SK-N-SH (cell line): ENCODE data around the gene CALCR. TPM values are rescaled to one million over a fixed set of nuclear protein-coding genes. Genes with fewer than 3 reads are reported as not detected.

Experiments used
- CTCF ChIA-PET: fragments of 300-600, 350-600 bp; formaldehyde crosslinking; extraction: SDS; loops from one replicate; lab custom pipeline; 2021; lab: Yijun Ruan, JAX
- POLR2A ChIA-PET: fragments of 350-600 bp; sonication (Branson Sonifier 250); formaldehyde crosslinking; extraction: SDS; loops from one replicate; lab custom pipeline; 2020; ENCODE audit warnings: antibody characterized with exemption, inconsistent platforms; lab: Yijun Ruan, JAX
- DNase-seq: peaks from one replicate; pipeline ENCODE4 v3.0.0; 2012
- H2AFZ ChIP-seq: fragments of 200-600 bp; sonication (generic); 2 replicates; pipeline ENCODE4 v1.8.1; 2016; ENCODE audit warnings: antibody characterized with exemption, mild to moderate bottlenecking, low read depth
- H3F3A ChIP-seq: fragments of 200-600 bp; sonication (generic); replicated peaks from 2 replicates; pipeline ENCODE3; 2016; ENCODE audit warnings: antibody characterized with exemption, mild to moderate bottlenecking; ENCODE audit not compliant: insufficient read depth
- H3K27ac ChIP-seq, 2 experiments: fragments of 200-500 bp in 1 of 2; fragments of 200-600 bp in 1 of 2; sonication (Bioruptor generic) in 1 of 2; sonication (generic), shearing (Covaris generic) in 1 of 2; 2 replicates each; pipeline versions ENCODE4 v1.5.1 to v1.6.1; 2014 to 2016; ENCODE audit warnings: low read depth in 2 of 2, inconsistent platforms in 1 of 2, low read length in 1 of 2, mild to moderate bottlenecking in 1 of 2, mixed read lengths in 1 of 2
- H3K27me3 ChIP-seq: fragments of 200-600 bp; sonication (generic), shearing (Covaris generic); 2 replicates; pipeline ENCODE4 v1.6.1; 2016; ENCODE audit warnings: mixed run types; ENCODE audit not compliant: insufficient read depth
- H3K36me3 ChIP-seq, 2 experiments: fragments of 200-500 bp in 1 of 2; fragments of 200-600 bp in 1 of 2; sonication (Bioruptor generic) in 1 of 2; sonication (generic) in 1 of 2; replicated peaks in 1 of 2; 2 replicates each; pipeline versions ENCODE3 to v1.5.1; 2014 to 2016; ENCODE audit warnings: low read length in 1 of 2, mild to moderate bottlenecking in 1 of 2; ENCODE audit not compliant: insufficient read depth in 2 of 2, control insufficient read depth in 1 of 2
- H3K4me1 ChIP-seq, 2 experiments: fragments of 200-500 bp in 1 of 2; fragments of 200-600 bp in 1 of 2; sonication (Bioruptor generic) in 1 of 2; sonication (generic), shearing (Covaris generic) in 1 of 2; 2 replicates each; pipeline versions ENCODE4 v1.5.1 to v1.6.1; 2014 to 2016; ENCODE audit warnings: low read depth in 1 of 2, low read length in 1 of 2, mixed run types in 1 of 2; ENCODE audit not compliant: insufficient read depth in 2 of 2, control insufficient read depth in 1 of 2
- H3K4me2 ChIP-seq: fragments of 200-600 bp; sonication (generic), shearing (Covaris generic); 2 replicates; pipeline ENCODE4 v1.6.1; 2017; ENCODE audit warnings: mixed run types
- H3K4me3 ChIP-seq, 2 experiments: fragments of 200-500 bp in 1 of 2; fragments of 200-600 bp in 1 of 2; sonication (Bioruptor generic) in 1 of 2; sonication (generic), shearing (Covaris generic) in 1 of 2; 2 replicates each; pipeline versions ENCODE4 v1.5.1 to v1.8.1; 2014 to 2016; ENCODE audit warnings: low read depth in 2 of 2, inconsistent platforms in 1 of 2, low read length in 1 of 2, mild to moderate bottlenecking in 1 of 2, mixed read lengths in 1 of 2, moderate library complexity in 1 of 2
- H3K79me2 ChIP-seq: fragments of 200-600 bp; sonication (generic); 2 replicates; pipeline ENCODE4 v1.8.1; 2017; ENCODE audit warnings: mild to moderate bottlenecking; ENCODE audit not compliant: insufficient read depth
- H3K9ac ChIP-seq: fragments of 200-600 bp; sonication (generic); 2 replicates; pipeline ENCODE4 v1.6.1; 2017; ENCODE audit warnings: mixed run types
- H3K9me2 ChIP-seq: fragments of 200-600 bp; sonication (generic); 2 replicates; pipeline ENCODE4 v1.6.1; 2017; ENCODE audit warnings: mixed run types
- H3K9me3 ChIP-seq: fragments of 200-600 bp; sonication (generic); 2 replicates; pipeline ENCODE4 v1.6.1; 2017; ENCODE audit warnings: mixed run types, mild to moderate bottlenecking, moderate library complexity
- H4K20me1 ChIP-seq: fragments of 200-600 bp; sonication (generic); 2 replicates; pipeline ENCODE4 v1.6.1; 2017; ENCODE audit warnings: mild to moderate bottlenecking, mixed run types; ENCODE audit not compliant: insufficient read depth
- EP300 ChIP-seq, 2 experiments: IDR thresholded peaks; 2 replicates each; pipeline versions ENCODE4 v1.4.0 to v1.6.1; 2012; ENCODE audit warnings: borderline replicate concordance in 1 of 2, low read depth in 1 of 2, low read length in 1 of 2
- EZH2phosphoT487 ChIP-seq: fragments of 200-600 bp; sonication (generic); IDR thresholded peaks from 2 replicates; pipeline ENCODE4 v1.6.1; 2017; ENCODE audit warnings: low read depth, mixed run types, mild to moderate bottlenecking, antibody characterized with exemption, moderate library complexity, borderline replicate concordance
- FOSL2 ChIP-seq: IDR thresholded peaks from 2 replicates; pipeline ENCODE4 v1.4.0; 2012; ENCODE audit warnings: low read depth, mild to moderate bottlenecking, moderate library complexity, borderline replicate concordance
- FOXJ3 ChIP-seq: sonication (generic); formaldehyde crosslinking; IDR thresholded peaks from 2 replicates; pipeline ENCODE4 v1.5.1; 2020; ENCODE audit warnings: mild to moderate bottlenecking, missing genetic modification reagents
- FOXM1 ChIP-seq: IDR thresholded peaks from 2 replicates; pipeline ENCODE4 v1.4.0; 2012; ENCODE audit warnings: low read depth, mild to moderate bottlenecking
- GATA2 ChIP-seq: sonication (generic); formaldehyde crosslinking; IDR thresholded peaks from 2 replicates; pipeline ENCODE4 v1.5.0; 2020; ENCODE audit warnings: mild to moderate bottlenecking, missing genetic modification reagents
- IRF3 ChIP-seq: fragments of 150-350 bp; IDR thresholded peaks from 2 replicates; pipeline ENCODE4 v1.6.1; 2016; ENCODE audit warnings: mild to moderate bottlenecking, low read depth, low read length
- MEF2A ChIP-seq: IDR thresholded peaks from 2 replicates; pipeline ENCODE4 v1.4.0; 2012; ENCODE audit warnings: low read depth, borderline replicate concordance
- MXI1 ChIP-seq: IDR thresholded peaks from 2 replicates; pipeline ENCODE4 v1.6.1; 2012; ENCODE audit warnings: mild to moderate bottlenecking, low read depth, low read length, improper control_type of control experiment
- NRF1 ChIP-seq: IDR thresholded peaks from 2 replicates; pipeline ENCODE4 v1.6.1; 2012; ENCODE audit warnings: low read depth, mild to moderate bottlenecking, low read length
- PBX3 ChIP-seq: IDR thresholded peaks from 2 replicates; pipeline ENCODE4; 2012
- RFX5 ChIP-seq: IDR thresholded peaks from 2 replicates; pipeline ENCODE4 v1.6.1; 2012; ENCODE audit warnings: mild to moderate bottlenecking, improper control_type of control experiment, low read length
- RXRA ChIP-seq: IDR thresholded peaks from 2 replicates; pipeline ENCODE4 v1.4.0; 2012; ENCODE audit warnings: low read depth, mild to moderate bottlenecking, borderline replicate concordance
- TAF1 ChIP-seq: IDR thresholded peaks from 2 replicates; pipeline ENCODE4 v1.6.1; 2012; ENCODE audit warnings: low read depth, mild to moderate bottlenecking, low read length, moderate library complexity, borderline replicate concordance
- TCF12 ChIP-seq: IDR thresholded peaks from 2 replicates; pipeline ENCODE4 v1.4.0; 2012
- YY1 ChIP-seq: IDR thresholded peaks from 2 replicates; pipeline ENCODE4 v1.4.0; 2012; ENCODE audit warnings: low read depth, mild to moderate bottlenecking
- ZBTB33 ChIP-seq: IDR thresholded peaks from 2 replicates; pipeline ENCODE4 v1.4.0; 2012; ENCODE audit warnings: low read depth, borderline replicate concordance
- WGBS: methylation state at CpG from one replicate; pipeline ENCODE4 v1.1.6; 2017; ENCODE audit warnings: low lambda C conversion rate; 5-methylcytosine and 5-hydroxymethylcytosine counted together
- polyA plus RNA-seq, 3 experiments: library from polyadenylated mRNA; depleted of rRNA; stranded (reverse); fragments of >200 nt; gene quantifications; 2 replicates each; pipeline ENCODE4 v1.2.3, GENCODE V29; 2012

The CALCR gene
- polyA plus RNA-seq, 1 of the 3 experiments (the other 2 are of a cell fraction), result 0.12 TPM

GRCh38 chr7:93390660-93391059 is 183.9 kb downstream of the CALCR start:
- ChIA-PET POLR2A (no interaction called here), CTCF (interaction anchor here (1.0 to 2.7 kb wide), 2 partner anchors 16 to 47 kb away, joined by 3 to 12 read pairs; no protein-coding TSS in a partner anchor)
- H3K79me2 ChIP-seq, result no peaks in the 10 kb centered on the region
- TF ChIP-seq RXRA, result no peak
- no peak overlapping the region for H2AFZ ChIP-seq
- no peak for DNase-seq
- H3K9ac ChIP-seq, result no peak overlapping the region
- H3K4me3 ChIP-seq, result no peak overlapping the region
- peaks cover 3% of the 10 kb centered on the region; the same call in 1 of the 2 replicates for H3K27me3 ChIP-seq
- H3K36me3 ChIP-seq, result no peaks in the 10 kb centered on the region
- no peaks in the 10 kb centered on the region for H3K4me1 ChIP-seq
- H3K9me3 ChIP-seq, result no peaks in the 10 kb centered on the region
- no peaks in the 10 kb centered on the region for H3K9me2 ChIP-seq
- H3K4me2 ChIP-seq, result no peak overlapping the region
- WGBS, result 25% methylated on average over 3 of the region's 3 CpGs
- no peak overlapping the region for H3K27ac ChIP-seq
- no peaks in the 10 kb centered on the region for H3F3A ChIP-seq
- H4K20me1 ChIP-seq, result no peaks in the 10 kb centered on the region

GRCh38 chr7:93382362-93382761 is 192.2 kb downstream of the CALCR start:
- Histone ChIP-seq H3K79me2 (no peaks in the 10 kb centered on the region), H4K20me1 (no peaks in the 10 kb centered on the region), H3K9ac (no peak overlapping the region), H2AFZ (no peak overlapping the region), H3K4me1 (no peaks in the 10 kb centered on the region), H3K4me3 (no peak overlapping the region), H3K4me2 (no peak overlapping the region), H3K9me2 (no peaks in the 10 kb centered on the region), H3K9me3 (no peaks in the 10 kb centered on the region), H3K36me3 (no peaks in the 10 kb centered on the region), H3K27me3 (peaks cover 17% of the 10 kb centered on the region; the same call in 1 of the 2 replicates), H3K27ac (no peak overlapping the region), H3F3A (no peaks in the 10 kb centered on the region)
- CTCF ChIA-PET, result interaction anchor here (1.0 kb wide), 1 partner anchor 8 kb away, joined by 3 read pairs; no protein-coding TSS in a partner anchor
- 45% methylated on average over 3 of the region's 3 CpGs for WGBS
- POLR2A ChIA-PET, result no interaction called here
- TF ChIP-seq FOXM1 (no peak), YY1 (no peak), PBX3 (no peak), IRF3 (no peak), GATA2 (no peak), FOXJ3 (CRISPR knock-in tag) (no peak), TAF1 (no peak), FOSL2 (no peak), TCF12 (no peak), NRF1 (no peak), EZH2phosphoT487 (no peak), EP300 (IDR thresholded peaks at IDR 0.05; ENCODE audit: borderline replicate concordance in 1 of 2, low read depth in 1 of 2, low read length in 1 of 2) (no peak), MXI1 (no peak), ZBTB33 (no peak), RFX5 (no peak), RXRA (no peak), MEF2A (no peak)
- no peak for DNase-seq
